H1 (cell line): ENCODE results near the gene AP4B1. TPM values are rescaled to one million over a fixed set of nuclear protein-coding genes. Genes with fewer than 3 reads are reported as not detected.

Experiments
- SP4 ChIP-seq: IDR thresholded peaks from 2 replicates; pipeline ENCODE4 v1.6.1; 2012; ENCODE audit warnings: low read length, inconsistent platforms
- TAF7 ChIP-seq: optimal IDR thresholded peaks from 2 replicates; pipeline ENCODE3; 2011; ENCODE audit warnings: low read depth, mild to moderate bottlenecking, inconsistent platforms, low read length, moderate library complexity, borderline replicate concordance
- TEAD4 ChIP-seq: IDR thresholded peaks from 2 replicates; pipeline ENCODE4 v1.6.1; 2012; ENCODE audit warnings: low read depth, low read length, inconsistent platforms, mixed read lengths
- polyA plus RNA-seq, 7 experiments: library from polyadenylated mRNA; depleted of rRNA in 3 of 7; stranded (reverse) in 5 of 7; unstranded in 2 of 7; fragments of >200 nt in 5 of 7; fragments of 200-250 nt in 2 of 7; gene quantifications; 1 replicate in 5 of 7; 2 replicates in 1 of 7; 4 replicates in 1 of 7; pipeline versions ENCODE4 v1.2.1 to v1.2.3, GENCODE V29; 2011 to 2013; ENCODE audit warnings: missing spikeins in 2 of 7, mixed read lengths in 2 of 7
- total RNA-seq: library from RNA; stranded (reverse); fragmentation: NEBNext Ultra II Directional; extraction: Animal tissue kit (Norgen Biotek cat#: 25700); gene quantifications from 2 replicates; pipeline ENCODE4 v1.2.1, GENCODE V29; 2021
- TF ChIP-seq, protein P1 (sequence below): fragments of 300-600 bp; sonication (generic); IDR thresholded peaks from 2 replicates; pipeline ENCODE4 v1.7.1; 2012; ENCODE audit warnings: low read length, moderate library complexity, mild to moderate bottlenecking, inconsistent platforms; ENCODE audit not compliant: insufficient replicate concordance

AP4B1 gene
- total and polyA plus RNA-seq, 2 of the 8 experiments (the other 6 are each of a cell fraction or from before 2014, with no cell fraction given) = 8.9 to 9.0 TPM

DNA sequence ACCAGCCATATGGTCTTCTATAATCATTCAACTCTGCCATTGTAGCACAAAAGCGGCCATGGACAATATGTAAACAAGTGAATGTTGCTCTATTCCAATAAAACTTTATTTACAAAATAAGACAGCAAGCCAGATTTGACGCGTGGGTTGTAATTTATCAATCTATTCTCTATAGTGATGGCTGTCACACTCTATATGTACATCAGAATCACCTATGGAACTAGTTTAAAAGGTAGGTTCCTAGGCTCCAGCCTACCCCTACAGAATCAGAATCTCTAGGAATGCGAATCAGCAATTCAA, 24.9 kb downstream of the AP4B1 start (continued):
- TF ChIP-seq, protein P1, sequence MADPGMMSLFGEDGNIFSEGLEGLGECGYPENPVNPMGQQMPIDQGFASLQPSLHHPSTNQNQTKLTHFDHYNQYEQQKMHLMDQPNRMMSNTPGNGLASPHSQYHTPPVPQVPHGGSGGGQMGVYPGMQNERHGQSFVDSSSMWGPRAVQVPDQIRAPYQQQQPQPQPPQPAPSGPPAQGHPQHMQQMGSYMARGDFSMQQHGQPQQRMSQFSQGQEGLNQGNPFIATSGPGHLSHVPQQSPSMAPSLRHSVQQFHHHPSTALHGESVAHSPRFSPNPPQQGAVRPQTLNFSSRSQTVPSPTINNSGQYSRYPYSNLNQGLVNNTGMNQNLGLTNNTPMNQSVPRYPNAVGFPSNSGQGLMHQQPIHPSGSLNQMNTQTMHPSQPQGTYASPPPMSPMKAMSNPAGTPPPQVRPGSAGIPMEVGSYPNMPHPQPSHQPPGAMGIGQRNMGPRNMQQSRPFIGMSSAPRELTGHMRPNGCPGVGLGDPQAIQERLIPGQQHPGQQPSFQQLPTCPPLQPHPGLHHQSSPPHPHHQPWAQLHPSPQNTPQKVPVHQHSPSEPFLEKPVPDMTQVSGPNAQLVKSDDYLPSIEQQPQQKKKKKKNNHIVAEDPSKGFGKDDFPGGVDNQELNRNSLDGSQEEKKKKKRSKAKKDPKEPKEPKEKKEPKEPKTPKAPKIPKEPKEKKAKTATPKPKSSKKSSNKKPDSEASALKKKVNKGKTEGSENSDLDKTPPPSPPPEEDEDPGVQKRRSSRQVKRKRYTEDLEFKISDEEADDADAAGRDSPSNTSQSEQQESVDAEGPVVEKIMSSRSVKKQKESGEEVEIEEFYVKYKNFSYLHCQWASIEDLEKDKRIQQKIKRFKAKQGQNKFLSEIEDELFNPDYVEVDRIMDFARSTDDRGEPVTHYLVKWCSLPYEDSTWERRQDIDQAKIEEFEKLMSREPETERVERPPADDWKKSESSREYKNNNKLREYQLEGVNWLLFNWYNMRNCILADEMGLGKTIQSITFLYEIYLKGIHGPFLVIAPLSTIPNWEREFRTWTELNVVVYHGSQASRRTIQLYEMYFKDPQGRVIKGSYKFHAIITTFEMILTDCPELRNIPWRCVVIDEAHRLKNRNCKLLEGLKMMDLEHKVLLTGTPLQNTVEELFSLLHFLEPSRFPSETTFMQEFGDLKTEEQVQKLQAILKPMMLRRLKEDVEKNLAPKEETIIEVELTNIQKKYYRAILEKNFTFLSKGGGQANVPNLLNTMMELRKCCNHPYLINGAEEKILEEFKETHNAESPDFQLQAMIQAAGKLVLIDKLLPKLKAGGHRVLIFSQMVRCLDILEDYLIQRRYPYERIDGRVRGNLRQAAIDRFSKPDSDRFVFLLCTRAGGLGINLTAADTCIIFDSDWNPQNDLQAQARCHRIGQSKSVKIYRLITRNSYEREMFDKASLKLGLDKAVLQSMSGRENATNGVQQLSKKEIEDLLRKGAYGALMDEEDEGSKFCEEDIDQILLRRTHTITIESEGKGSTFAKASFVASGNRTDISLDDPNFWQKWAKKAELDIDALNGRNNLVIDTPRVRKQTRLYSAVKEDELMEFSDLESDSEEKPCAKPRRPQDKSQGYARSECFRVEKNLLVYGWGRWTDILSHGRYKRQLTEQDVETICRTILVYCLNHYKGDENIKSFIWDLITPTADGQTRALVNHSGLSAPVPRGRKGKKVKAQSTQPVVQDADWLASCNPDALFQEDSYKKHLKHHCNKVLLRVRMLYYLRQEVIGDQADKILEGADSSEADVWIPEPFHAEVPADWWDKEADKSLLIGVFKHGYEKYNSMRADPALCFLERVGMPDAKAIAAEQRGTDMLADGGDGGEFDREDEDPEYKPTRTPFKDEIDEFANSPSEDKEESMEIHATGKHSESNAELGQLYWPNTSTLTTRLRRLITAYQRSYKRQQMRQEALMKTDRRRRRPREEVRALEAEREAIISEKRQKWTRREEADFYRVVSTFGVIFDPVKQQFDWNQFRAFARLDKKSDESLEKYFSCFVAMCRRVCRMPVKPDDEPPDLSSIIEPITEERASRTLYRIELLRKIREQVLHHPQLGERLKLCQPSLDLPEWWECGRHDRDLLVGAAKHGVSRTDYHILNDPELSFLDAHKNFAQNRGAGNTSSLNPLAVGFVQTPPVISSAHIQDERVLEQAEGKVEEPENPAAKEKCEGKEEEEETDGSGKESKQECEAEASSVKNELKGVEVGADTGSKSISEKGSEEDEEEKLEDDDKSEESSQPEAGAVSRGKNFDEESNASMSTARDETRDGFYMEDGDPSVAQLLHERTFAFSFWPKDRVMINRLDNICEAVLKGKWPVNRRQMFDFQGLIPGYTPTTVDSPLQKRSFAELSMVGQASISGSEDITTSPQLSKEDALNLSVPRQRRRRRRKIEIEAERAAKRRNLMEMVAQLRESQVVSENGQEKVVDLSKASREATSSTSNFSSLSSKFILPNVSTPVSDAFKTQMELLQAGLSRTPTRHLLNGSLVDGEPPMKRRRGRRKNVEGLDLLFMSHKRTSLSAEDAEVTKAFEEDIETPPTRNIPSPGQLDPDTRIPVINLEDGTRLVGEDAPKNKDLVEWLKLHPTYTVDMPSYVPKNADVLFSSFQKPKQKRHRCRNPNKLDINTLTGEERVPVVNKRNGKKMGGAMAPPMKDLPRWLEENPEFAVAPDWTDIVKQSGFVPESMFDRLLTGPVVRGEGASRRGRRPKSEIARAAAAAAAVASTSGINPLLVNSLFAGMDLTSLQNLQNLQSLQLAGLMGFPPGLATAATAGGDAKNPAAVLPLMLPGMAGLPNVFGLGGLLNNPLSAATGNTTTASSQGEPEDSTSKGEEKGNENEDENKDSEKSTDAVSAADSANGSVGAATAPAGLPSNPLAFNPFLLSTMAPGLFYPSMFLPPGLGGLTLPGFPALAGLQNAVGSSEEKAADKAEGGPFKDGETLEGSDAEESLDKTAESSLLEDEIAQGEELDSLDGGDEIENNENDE = no peak
- TF ChIP-seq TEAD4 (no peak), SP4 (no peak), TAF7 (no peak)
